NT2/D1 (cell line): Measurements from ENCODE around the gene TMEM170A.

Experiments
- SUZ12 ChIP-seq: IDR thresholded peaks from 2 replicates; pipeline ENCODE4 v1.6.1; 2011; ENCODE audit not compliant: insufficient read length, insufficient read depth; ENCODE audit errors: extremely low read depth
- YY1 ChIP-seq: IDR thresholded peaks from 2 replicates; pipeline ENCODE4 v1.6.1; 2011; ENCODE audit not compliant: insufficient read length, insufficient read depth
- ZNF274 ChIP-seq: IDR thresholded peaks from 2 replicates; pipeline ENCODE4 v1.6.1; 2011; ENCODE audit warnings: mild to moderate bottlenecking, low read depth, low read length

DNA sequence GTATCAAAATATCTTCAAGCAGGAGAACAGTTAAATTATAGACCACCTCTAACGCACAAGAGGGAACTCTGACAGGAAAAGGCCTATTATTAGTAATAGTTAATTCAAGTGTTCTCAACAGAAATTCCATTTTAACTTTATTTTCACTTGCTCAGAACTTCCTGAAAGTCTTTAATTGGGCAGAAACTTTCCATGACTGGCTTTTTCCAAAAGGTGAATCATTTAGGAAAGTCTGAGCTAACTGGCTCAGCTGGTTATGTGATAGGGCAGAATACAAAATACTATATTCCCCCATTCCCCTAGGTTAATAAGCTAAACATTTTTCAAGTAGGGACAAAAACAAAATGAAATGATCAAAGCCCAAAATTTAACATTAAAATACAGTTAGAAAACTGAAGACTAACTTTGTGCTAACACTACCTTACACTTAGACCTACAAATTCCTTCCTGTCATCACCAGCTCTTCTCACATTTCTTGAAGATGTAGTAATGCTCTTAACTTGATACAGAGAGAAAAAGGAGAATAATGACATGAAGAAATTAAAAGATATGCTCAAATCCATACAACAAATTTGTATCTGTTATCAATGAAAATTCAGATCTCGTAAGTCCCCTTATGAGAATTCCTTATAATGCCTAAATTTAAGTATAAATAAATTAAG is 62.2 kb downstream of the TMEM170A start:
- TF ChIP-seq YY1 (no peak), ZNF274 (no peak), SUZ12 (no peak)
